ENCODE results near the gene FAM107B.
A peak's percentile ranks its signal among the peaks of the same experiment; 100 is the strongest.
"Not testable (repeated sequence)": the region's sequence is repeated elsewhere in the genome, so short reads cannot be mapped to it uniquely, and the experiment has no call there.

FAM107B gene

DNA sequence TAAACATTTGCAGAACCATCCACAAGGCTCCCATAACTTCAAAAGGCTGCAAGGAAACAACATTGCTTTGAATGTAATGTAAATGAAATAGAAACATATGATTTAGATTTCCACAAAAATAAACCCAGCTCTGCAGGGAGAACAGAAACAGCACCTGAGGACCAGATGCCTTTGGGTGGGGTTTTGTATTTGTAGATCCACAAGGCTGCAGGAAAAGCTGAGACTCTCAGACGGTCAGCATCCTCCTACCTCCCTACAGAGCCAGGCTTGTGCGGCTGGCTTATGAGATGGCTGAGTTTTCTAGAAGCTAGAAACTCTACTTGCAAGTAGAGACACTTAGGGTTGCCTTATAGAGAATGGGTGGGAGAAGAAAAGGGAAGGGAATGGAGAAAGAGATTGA, 49.8 kb downstream of the FAM107B start:
- ChIA-PET POLR2A (no interaction called here), CTCF (no interaction called here)
- no peak for DNase-seq (ENCODE audit: low read depth, low spot score)
- H3K4me3 ChIP-seq (ENCODE audit: low read depth, low read length) = no peak overlapping the region
- no peak for TF ChIP-seq CTCF (IDR thresholded peaks at IDR 0.05; ENCODE audit: insufficient read depth, low read length, missing control alignments)

GRCh38 chr10:14723052-14723689, 51.5 kb downstream of the FAM107B start:
- POLR2A ChIA-PET = no interaction called here
- CTCF ChIA-PET = no interaction called here
- DNase-seq (ENCODE audit: low read depth, low spot score) = no peak
- no peak overlapping the region for H3K4me3 ChIP-seq (ENCODE audit: low read depth, low read length)
- TF ChIP-seq CTCF (IDR thresholded peaks at IDR 0.05; ENCODE audit: insufficient read depth, low read length, missing control alignments) = no peak

- POLR2A ChIA-PET = no interaction called here
- TF ChIP-seq CTCF (IDR thresholded peaks at IDR 0.05; ENCODE audit: insufficient read depth, low read length, missing control alignments) = no peak
- no peak overlapping the region for H3K4me3 ChIP-seq (ENCODE audit: low read depth, low read length)
- DNase-seq (ENCODE audit: low read depth, low spot score) = no peak
- CTCF ChIA-PET = no interaction called here
Observed at GRCh38 chr10:14717552-14717951, 57.1 kb downstream of the FAM107B start.

DNA sequence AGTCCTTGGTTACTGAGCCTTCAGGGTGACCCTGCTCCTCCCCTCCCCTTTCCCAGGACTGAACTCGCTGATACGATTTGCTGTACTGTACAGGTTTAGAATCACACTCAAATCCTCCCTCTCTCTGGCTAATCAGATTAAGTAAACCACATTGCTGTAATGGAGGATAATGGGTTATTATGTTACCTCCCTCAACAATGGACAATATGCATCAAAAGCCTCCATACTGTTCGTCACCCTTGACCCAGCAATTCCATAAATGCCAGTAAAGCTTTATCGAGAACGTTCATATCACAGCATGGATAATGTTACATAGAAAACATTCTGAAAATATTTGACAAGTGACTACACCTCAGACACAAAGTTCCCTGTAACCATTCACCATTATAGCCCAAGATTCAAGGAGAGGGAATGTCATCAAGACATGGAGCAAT, 61.7 kb downstream of the FAM107B start:
- POLR2A ChIA-PET = no interaction called here
- CTCF ChIA-PET = no interaction called here
- DNase-seq (ENCODE audit: low read depth, low spot score) = no peak

DNA sequence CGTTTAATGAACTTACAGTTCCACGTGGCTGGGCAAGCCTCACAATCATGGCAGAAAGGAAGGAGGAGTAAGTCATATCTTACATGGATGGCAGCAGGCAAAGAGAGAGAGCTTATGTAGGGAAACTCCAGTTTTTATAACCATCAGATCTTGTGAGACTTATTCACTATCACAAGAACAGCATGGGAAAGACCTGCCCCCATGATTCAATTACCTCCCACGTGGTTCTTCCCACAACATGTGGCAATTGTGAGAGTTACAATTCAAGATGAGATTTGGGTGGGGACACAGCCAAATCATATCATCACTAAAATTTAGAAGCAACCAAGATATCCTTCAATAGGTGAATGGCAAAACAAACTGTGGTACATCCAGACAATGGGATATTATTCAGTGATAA, 65.4 kb downstream of the FAM107B start:
- CTCF ChIA-PET; DNase-seq (ENCODE audit: low read depth, low spot score); H3K4me3 ChIP-seq (ENCODE audit: low read depth, low read length); POLR2A ChIA-PET: not testable (repeated sequence)

More for the DNA sequence above, 61.7 kb downstream of the FAM107B start:
- TF ChIP-seq CTCF (IDR thresholded peaks at IDR 0.05; ENCODE audit: insufficient read depth, low read length, missing control alignments) = no peak
- no peak overlapping the region for H3K4me3 ChIP-seq (ENCODE audit: low read depth, low read length)

GRCh38 chr10:14707481-14707880, 67.2 kb downstream of the FAM107B start:
- ChIA-PET POLR2A (no interaction called here), CTCF (no interaction called here)
- no peak overlapping the region for H3K4me3 ChIP-seq (ENCODE audit: low read depth, low read length)
- TF ChIP-seq CTCF (IDR thresholded peaks at IDR 0.05; ENCODE audit: insufficient read depth, low read length, missing control alignments) = no peak
- peak; percentile 38 for DNase-seq (ENCODE audit: low read depth, low spot score)

GRCh38 chr10:14705548-14706230, 69.0 kb downstream of the FAM107B start:
- no peak for TF ChIP-seq CTCF (IDR thresholded peaks at IDR 0.05; ENCODE audit: insufficient read depth, low read length, missing control alignments)
- DNase-seq (ENCODE audit: low read depth, low spot score) = no peak
- POLR2A ChIA-PET = no interaction called here
- H3K4me3 ChIP-seq (ENCODE audit: low read depth, low read length) = no peak overlapping the region
- CTCF ChIA-PET = no interaction called here
